Hepatocyte (in vitro differentiated cells): ENCODE measurements around the gene KIF20A.

ENCODE experiments used
- CTCF ChIP-seq: fragments of 200-600 bp; sonication (generic); IDR thresholded peaks from 2 replicates; pipeline ENCODE4 v1.5.1; 2016; ENCODE audit warnings: antibody characterized with exemption, mild to moderate bottlenecking; ENCODE audit not compliant: poor library complexity
- EZH2 ChIP-seq: fragments of 200-600 bp; sonication (generic); IDR thresholded peaks from 2 replicates; pipeline ENCODE4 v1.6.1; 2016; ENCODE audit warnings: antibody characterized with exemption, mild to moderate bottlenecking, borderline replicate concordance
- EZH2phosphoT487 ChIP-seq: fragments of 200-600 bp; sonication (generic); IDR thresholded peaks from one replicate; pipeline ENCODE4 v1.6.1; 2018; ENCODE audit warnings: antibody characterized with exemption, mild to moderate bottlenecking, low read depth, moderate library complexity; ENCODE audit not compliant: unreplicated experiment, severe bottlenecking

- TF ChIP-seq CTCF (no peak), EZH2phosphoT487 (no peak), EZH2 (no peak)
These were observed 39.7 kb upstream of the KIF20A start, which contains the start of gene NME5 for GRCh38 chr5:138138949-138139780.
